OCI-LY1 (cell line): ENCODE measurements around the gene CACNA2D4.

ENCODE experiments used
- EZH2 ChIP-seq: fragments of 200-600 bp; sonication (generic), shearing (Covaris generic); IDR thresholded peaks from 2 replicates; pipeline ENCODE4 v1.8.0; 2017; ENCODE audit warnings: borderline replicate concordance, mixed run types, mild to moderate bottlenecking, antibody characterized with exemption, low read length, moderate library complexity, mixed read lengths
- TF ChIP-seq, protein P1 (sequence below): fragments of 200-600 bp; sonication (generic), shearing (Covaris generic); IDR thresholded peaks from 2 replicates; pipeline ENCODE4 v1.5.1; 2017; ENCODE audit warnings: mild to moderate bottlenecking, antibody characterized with exemption, low read length, moderate library complexity, mixed read lengths

- TF ChIP-seq EZH2: no peak
- TF ChIP-seq, protein P1, sequence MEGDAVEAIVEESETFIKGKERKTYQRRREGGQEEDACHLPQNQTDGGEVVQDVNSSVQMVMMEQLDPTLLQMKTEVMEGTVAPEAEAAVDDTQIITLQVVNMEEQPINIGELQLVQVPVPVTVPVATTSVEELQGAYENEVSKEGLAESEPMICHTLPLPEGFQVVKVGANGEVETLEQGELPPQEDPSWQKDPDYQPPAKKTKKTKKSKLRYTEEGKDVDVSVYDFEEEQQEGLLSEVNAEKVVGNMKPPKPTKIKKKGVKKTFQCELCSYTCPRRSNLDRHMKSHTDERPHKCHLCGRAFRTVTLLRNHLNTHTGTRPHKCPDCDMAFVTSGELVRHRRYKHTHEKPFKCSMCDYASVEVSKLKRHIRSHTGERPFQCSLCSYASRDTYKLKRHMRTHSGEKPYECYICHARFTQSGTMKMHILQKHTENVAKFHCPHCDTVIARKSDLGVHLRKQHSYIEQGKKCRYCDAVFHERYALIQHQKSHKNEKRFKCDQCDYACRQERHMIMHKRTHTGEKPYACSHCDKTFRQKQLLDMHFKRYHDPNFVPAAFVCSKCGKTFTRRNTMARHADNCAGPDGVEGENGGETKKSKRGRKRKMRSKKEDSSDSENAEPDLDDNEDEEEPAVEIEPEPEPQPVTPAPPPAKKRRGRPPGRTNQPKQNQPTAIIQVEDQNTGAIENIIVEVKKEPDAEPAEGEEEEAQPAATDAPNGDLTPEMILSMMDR: no peak
These were observed 13.6 kb downstream of the CACNA2D4 start for GRCh38 chr12:1904875-1905274.
